Panc1 (cell line): ENCODE results near the gene ARHGAP18. TPM values are rescaled to one million over a fixed set of nuclear protein-coding genes. Genes with fewer than 3 reads are reported as not detected.

ENCODE experiments used
- ATAC-seq: fragments of 200-7000 bp; cut with Tn5 transposase; 2 replicates; pipeline ENCODE4 v1.9.1; 2020; ENCODE audit warnings: mild to moderate bottlenecking, moderate library complexity
- BruUV-seq: library from RNA; stranded (reverse); fragments of 400-500 nt; replicated peaks from 2 replicates; lab custom pipeline; 2021; lab: Mats Ljungman, UMichigan
- CTCF ChIA-PET: fragments of 300-600 bp; sonication (Branson Sonifier 250); formaldehyde crosslinking; loops from one replicate; lab custom pipeline; 2022; ENCODE audit warnings: antibody characterized with exemption; lab: Charles Lee
- POLR2A ChIA-PET: fragments of 300-600 bp; sonication (Branson Sonifier 250); formaldehyde crosslinking; loops from one replicate; lab custom pipeline; 2022; ENCODE audit warnings: antibody characterized with exemption; lab: Charles Lee
- DNase-seq: peaks from one replicate; pipeline ENCODE4 v3.0.0-alpha.2; 2010; ENCODE audit warnings: low read depth, low spot score
- H3K27ac ChIP-seq: 2 replicates; pipeline ENCODE4 v1.5.1; 2011; ENCODE audit warnings: mild to moderate bottlenecking, low read length, inconsistent platforms
- H3K27me3 ChIP-seq: fragments of 200-500 bp; sonication (Bioruptor generic); 2 replicates; pipeline ENCODE4 v1.6.0; 2014; ENCODE audit warnings: low read length, inconsistent platforms; ENCODE audit not compliant: control insufficient read depth, insufficient read depth
- H3K36me3 ChIP-seq: fragments of 200-500 bp; sonication (Bioruptor generic); 2 replicates; pipeline ENCODE4 v1.5.1; 2014; ENCODE audit warnings: inconsistent platforms, mild to moderate bottlenecking, low read length, moderate library complexity; ENCODE audit not compliant: control insufficient read depth, insufficient read depth
- H3K4me1 ChIP-seq: 2 replicates; pipeline ENCODE4 v1.5.1; 2011; ENCODE audit warnings: inconsistent platforms, mild to moderate bottlenecking, low read length, moderate library complexity; ENCODE audit not compliant: control insufficient read depth, insufficient read depth
- H3K4me3 ChIP-seq, 2 experiments: 2 replicates each; pipeline ENCODE4 v1.5.1; 2011 to 2012; ENCODE audit warnings: low read depth in 2 of 2, low read length in 2 of 2, mild to moderate bottlenecking in 2 of 2, inconsistent platforms in 1 of 2, moderate library complexity in 1 of 2
- H3K9me3 ChIP-seq: fragments of 200-500 bp; sonication (Bioruptor generic); 2 replicates; pipeline ENCODE4 v1.5.1; 2014; ENCODE audit warnings: low read depth, mild to moderate bottlenecking, inconsistent platforms, low read length, moderate library complexity; ENCODE audit not compliant: control insufficient read depth, insufficient read depth
- POLR2AphosphoS5 ChIP-seq: IDR thresholded peaks from 2 replicates; pipeline ENCODE4 v1.6.1; 2012; ENCODE audit warnings: mild to moderate bottlenecking, low read depth, low read length, moderate library complexity
- SIN3A ChIP-seq: IDR thresholded peaks from 2 replicates; pipeline ENCODE4 v1.6.1; 2012; ENCODE audit warnings: low read depth, mild to moderate bottlenecking, low read length, moderate library complexity, borderline replicate concordance; ENCODE audit not compliant: insufficient read depth
- TCF7L2 ChIP-seq: IDR thresholded peaks from 2 replicates; pipeline ENCODE4 v1.6.1; 2011; ENCODE audit warnings: mild to moderate bottlenecking, low read depth, low read length, inconsistent platforms
- in situ Hi-C: cut with HindIII; loops from 2 replicates; pipeline ENCODE4 v1.10.0; 2016; ENCODE audit warnings: low sequenced_read_pairs, low pct_unique_long_range_greater_than_20kb
- intact Hi-C: fragments of 100-400 bp; cut with micrococcal nuclease; formaldehyde crosslinking; loops from one replicate; pipeline ENCODE4 v1.10.0; 2022; ENCODE audit not compliant: unreplicated experiment
- total RNA-seq: library from RNA; stranded (reverse); gene quantifications from one replicate; pipeline ENCODE4 v1.2.1, GENCODE V29; 2021; ENCODE audit not compliant: unreplicated experiment
- TF ChIP-seq, protein P1 (sequence below), 2 experiments: IDR thresholded peaks; 2 replicates each; pipeline ENCODE4 v1.6.1; 2011 to 2012; ENCODE audit warnings: low read depth in 2 of 2, control low read depth in 1 of 2, low read length in 1 of 2, mild to moderate bottlenecking in 1 of 2, moderate library complexity in 1 of 2; ENCODE audit not compliant: insufficient read depth in 1 of 2
- TF ChIP-seq, protein P2 (sequence below): fragments of 450-650 bp; IDR thresholded peaks from 2 replicates; pipeline ENCODE4 v1.5.1; 2017; ENCODE audit warnings: mild to moderate bottlenecking

Gene ARHGAP18
- total RNA-seq, 1 experiment from 2014 or later: 11.6 TPM

DNA sequence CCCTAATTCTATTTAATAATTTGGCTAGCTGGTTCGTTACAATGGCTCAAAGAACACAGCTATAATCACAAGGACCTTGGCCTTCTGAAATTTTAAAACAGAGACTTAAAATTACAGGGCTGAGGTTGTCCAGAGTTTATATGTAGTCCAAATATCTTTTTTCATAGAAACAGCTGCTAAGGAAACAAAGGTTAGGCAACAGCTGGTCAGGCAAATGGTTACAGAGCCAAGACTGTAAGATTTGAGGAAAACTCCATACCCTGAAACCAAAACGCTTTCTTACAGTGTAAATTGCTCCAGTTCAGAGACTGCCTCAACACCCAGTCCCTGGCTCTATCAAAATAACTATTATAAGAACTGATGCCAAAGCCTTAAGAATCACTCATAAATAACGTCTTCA is 9.7 kb upstream of the ARHGAP18 start:
- in situ Hi-C loops (no loop called here), intact Hi-C loops (no loop called here)
- ChIA-PET CTCF (interaction anchor here (0.7 kb wide), 1 partner anchor 14 kb away, joined by 5 read pairs; no protein-coding TSS in a partner anchor), POLR2A (no interaction called here)
- Histone ChIP-seq H3K4me1 (no peaks in the 10 kb centered on the region), H3K9me3 (no peaks in the 10 kb centered on the region), H3K27me3 (no peaks in the 10 kb centered on the region), H3K27ac (no peak overlapping the region), H3K4me3 (no peak overlapping the region), H3K36me3 (no peaks in the 10 kb centered on the region)
- no peak for DNase-seq
- no TSS peak for BruUV-seq
- ATAC-seq: no peak
- TF ChIP-seq POLR2AphosphoS5 (no peak), TCF7L2 (no peak), SIN3A (no peak)
- TF ChIP-seq, protein P1, sequence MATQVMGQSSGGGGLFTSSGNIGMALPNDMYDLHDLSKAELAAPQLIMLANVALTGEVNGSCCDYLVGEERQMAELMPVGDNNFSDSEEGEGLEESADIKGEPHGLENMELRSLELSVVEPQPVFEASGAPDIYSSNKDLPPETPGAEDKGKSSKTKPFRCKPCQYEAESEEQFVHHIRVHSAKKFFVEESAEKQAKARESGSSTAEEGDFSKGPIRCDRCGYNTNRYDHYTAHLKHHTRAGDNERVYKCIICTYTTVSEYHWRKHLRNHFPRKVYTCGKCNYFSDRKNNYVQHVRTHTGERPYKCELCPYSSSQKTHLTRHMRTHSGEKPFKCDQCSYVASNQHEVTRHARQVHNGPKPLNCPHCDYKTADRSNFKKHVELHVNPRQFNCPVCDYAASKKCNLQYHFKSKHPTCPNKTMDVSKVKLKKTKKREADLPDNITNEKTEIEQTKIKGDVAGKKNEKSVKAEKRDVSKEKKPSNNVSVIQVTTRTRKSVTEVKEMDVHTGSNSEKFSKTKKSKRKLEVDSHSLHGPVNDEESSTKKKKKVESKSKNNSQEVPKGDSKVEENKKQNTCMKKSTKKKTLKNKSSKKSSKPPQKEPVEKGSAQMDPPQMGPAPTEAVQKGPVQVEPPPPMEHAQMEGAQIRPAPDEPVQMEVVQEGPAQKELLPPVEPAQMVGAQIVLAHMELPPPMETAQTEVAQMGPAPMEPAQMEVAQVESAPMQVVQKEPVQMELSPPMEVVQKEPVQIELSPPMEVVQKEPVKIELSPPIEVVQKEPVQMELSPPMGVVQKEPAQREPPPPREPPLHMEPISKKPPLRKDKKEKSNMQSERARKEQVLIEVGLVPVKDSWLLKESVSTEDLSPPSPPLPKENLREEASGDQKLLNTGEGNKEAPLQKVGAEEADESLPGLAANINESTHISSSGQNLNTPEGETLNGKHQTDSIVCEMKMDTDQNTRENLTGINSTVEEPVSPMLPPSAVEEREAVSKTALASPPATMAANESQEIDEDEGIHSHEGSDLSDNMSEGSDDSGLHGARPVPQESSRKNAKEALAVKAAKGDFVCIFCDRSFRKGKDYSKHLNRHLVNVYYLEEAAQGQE (IDR thresholded peaks at IDR 0.05; ENCODE audit: insufficient read depth in 1 of 2, low read depth in 2 of 2, low read length in 1 of 2): no peak
- TF ChIP-seq, protein P2, sequence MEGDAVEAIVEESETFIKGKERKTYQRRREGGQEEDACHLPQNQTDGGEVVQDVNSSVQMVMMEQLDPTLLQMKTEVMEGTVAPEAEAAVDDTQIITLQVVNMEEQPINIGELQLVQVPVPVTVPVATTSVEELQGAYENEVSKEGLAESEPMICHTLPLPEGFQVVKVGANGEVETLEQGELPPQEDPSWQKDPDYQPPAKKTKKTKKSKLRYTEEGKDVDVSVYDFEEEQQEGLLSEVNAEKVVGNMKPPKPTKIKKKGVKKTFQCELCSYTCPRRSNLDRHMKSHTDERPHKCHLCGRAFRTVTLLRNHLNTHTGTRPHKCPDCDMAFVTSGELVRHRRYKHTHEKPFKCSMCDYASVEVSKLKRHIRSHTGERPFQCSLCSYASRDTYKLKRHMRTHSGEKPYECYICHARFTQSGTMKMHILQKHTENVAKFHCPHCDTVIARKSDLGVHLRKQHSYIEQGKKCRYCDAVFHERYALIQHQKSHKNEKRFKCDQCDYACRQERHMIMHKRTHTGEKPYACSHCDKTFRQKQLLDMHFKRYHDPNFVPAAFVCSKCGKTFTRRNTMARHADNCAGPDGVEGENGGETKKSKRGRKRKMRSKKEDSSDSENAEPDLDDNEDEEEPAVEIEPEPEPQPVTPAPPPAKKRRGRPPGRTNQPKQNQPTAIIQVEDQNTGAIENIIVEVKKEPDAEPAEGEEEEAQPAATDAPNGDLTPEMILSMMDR: no peak

DNA sequence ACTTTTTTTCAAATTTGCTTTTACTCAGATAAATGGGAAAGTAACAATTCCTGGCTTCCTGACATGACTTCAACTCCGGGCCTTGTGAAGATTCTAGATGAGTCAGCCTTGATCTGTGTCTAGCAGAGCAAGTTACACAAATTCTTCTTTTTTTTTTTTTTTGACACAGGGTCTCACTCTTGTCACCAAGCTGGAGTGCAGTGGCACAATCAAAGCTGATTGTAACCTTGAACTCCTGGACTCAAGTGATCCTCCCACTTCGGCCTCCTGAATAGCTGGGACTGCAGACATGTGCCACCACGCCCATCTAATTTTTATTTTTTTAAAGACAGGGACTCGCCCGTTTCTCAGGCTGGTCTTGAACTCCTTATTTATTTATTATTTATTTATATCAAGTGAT is 7.3 kb upstream of the ARHGAP18 start:
- Histone ChIP-seq H3K27ac (no peak overlapping the region), H3K4me1 (no peaks in the 10 kb centered on the region), H3K4me3 (no peak overlapping the region), H3K9me3 (no peaks in the 10 kb centered on the region), H3K36me3 (no peaks in the 10 kb centered on the region), H3K27me3 (no peaks in the 10 kb centered on the region)
- BruUV-seq: no TSS peak
- in situ Hi-C loops (no loop called here), intact Hi-C loops (no loop called here)
- TF ChIP-seq TCF7L2: no peak
- TF ChIP-seq SIN3A: no peak
- TF ChIP-seq POLR2AphosphoS5: no peak
- TF ChIP-seq, protein P2: no peak
- TF ChIP-seq, protein P1 (IDR thresholded peaks at IDR 0.05; ENCODE audit: insufficient read depth in 1 of 2, low read depth in 2 of 2, low read length in 1 of 2): no peak
- ATAC-seq (no peak), DNase-seq (no peak)
- POLR2A ChIA-PET: no interaction called here
- CTCF ChIA-PET: no interaction called here
